H1 (cell line): ENCODE data around the gene NDUFB5. TPM values are rescaled to one million over a fixed set of nuclear protein-coding genes. Genes with fewer than 3 reads are reported as not detected.

ENCODE experiments used
- CTCF ChIA-PET: fragments of 300-600 bp; sonication (Branson Sonifier 250); formaldehyde crosslinking; loops from one replicate; lab custom pipeline; 2021; ENCODE audit not compliant: partially characterized antibody; lab: Charles Lee
- POLR2A ChIA-PET: fragments of 300-600 bp; sonication (Branson Sonifier 250); formaldehyde crosslinking; loops from one replicate; lab custom pipeline; 2021; ENCODE audit warnings: inconsistent platforms; ENCODE audit not compliant: partially characterized antibody; lab: Charles Lee
- DNase-seq, 2 experiments: peaks; one replicate each; pipeline versions ENCODE4 v3.0.0 to v3.0.0-alpha.2; 2010 to 2022; ENCODE audit warnings: low spot score in 2 of 2, low read depth in 1 of 2, mixed read lengths in 1 of 2
- FAIRE-seq: peaks from 2 replicates; lab custom pipeline; 2011; peaks lifted over from hg19 to GRCh38; lab: Jason Lieb, UNC
- H2AFZ ChIP-seq: 2 replicates; pipeline ENCODE4 v1.8.1; 2012; ENCODE audit warnings: low read length, inconsistent platforms
- H2AK5ac ChIP-seq: 2 replicates; pipeline ENCODE4 v1.6.1; 2013; ENCODE audit warnings: low read depth, low read length
- H2BK120ac ChIP-seq: replicated peaks from 2 replicates; pipeline ENCODE3; 2013; ENCODE audit warnings: low read depth, low read length, inconsistent platforms
- H2BK12ac ChIP-seq: 2 replicates; pipeline ENCODE4 v1.6.1; 2013; ENCODE audit warnings: low read depth, low read length
- H2BK15ac ChIP-seq: 2 replicates; pipeline ENCODE4 v1.6.1; 2013; ENCODE audit warnings: low read length
- H2BK20ac ChIP-seq: 2 replicates; pipeline ENCODE4 v1.6.1; 2013; ENCODE audit warnings: low read length
- H2BK5ac ChIP-seq: 2 replicates; pipeline ENCODE4 v1.6.1; 2013; ENCODE audit warnings: low read depth, low read length
- H3K14ac ChIP-seq: 2 replicates; pipeline ENCODE4 v1.6.1; 2013; ENCODE audit warnings: inconsistent platforms; ENCODE audit not compliant: insufficient read length
- H3K18ac ChIP-seq: 2 replicates; pipeline ENCODE4 v1.6.1; 2013; ENCODE audit warnings: low read length; ENCODE audit errors: extremely low read depth
- H3K23ac ChIP-seq: 2 replicates; pipeline ENCODE4 v1.6.1; 2013; ENCODE audit warnings: inconsistent platforms; ENCODE audit not compliant: insufficient read length
- H3K23me2 ChIP-seq: 2 replicates; pipeline ENCODE4 v1.6.1; 2013; ENCODE audit warnings: low read depth, low read length
- H3K27ac ChIP-seq: 2 replicates; pipeline ENCODE4 v1.6.1; 2011; ENCODE audit warnings: low read depth, low read length, inconsistent platforms
- H3K27me3 ChIP-seq, 4 experiments: replicated peaks in 1 of 4; 1 replicate in 1 of 4; 2 replicates in 3 of 4; pipeline versions ENCODE4 v1.6.1 to v1.8.1; 2011 to 2013; ENCODE audit warnings: low read length in 3 of 4, mild to moderate bottlenecking in 3 of 4, inconsistent platforms in 2 of 4, mixed read lengths in 2 of 4, moderate library complexity in 1 of 4; ENCODE audit not compliant: control insufficient read depth in 3 of 4, insufficient read depth in 3 of 4; ENCODE audit errors: extremely low read depth in 1 of 4
- H3K36me3 ChIP-seq, 4 experiments: 2 replicates each; pipeline versions ENCODE4 v1.6.1 to v1.8.1; 2011 to 2013; ENCODE audit warnings: mild to moderate bottlenecking in 4 of 4, low read length in 3 of 4, moderate library complexity in 2 of 4, control low read depth in 1 of 4, inconsistent platforms in 1 of 4; ENCODE audit not compliant: insufficient read depth in 4 of 4, control insufficient read depth in 2 of 4
- H3K4ac ChIP-seq: replicated peaks from 2 replicates; pipeline ENCODE3; 2013; ENCODE audit warnings: low read length, low read depth, mixed read lengths, inconsistent platforms; ENCODE audit not compliant: insufficient read length
- H3K4me1 ChIP-seq, 4 experiments: replicated peaks in 1 of 4; 1 replicate in 1 of 4; 2 replicates in 3 of 4; pipeline versions ENCODE4 v1.6.1 to v1.8.1; 2011 to 2013; ENCODE audit warnings: low read length in 3 of 4, inconsistent platforms in 2 of 4, mixed read lengths in 1 of 4; ENCODE audit not compliant: insufficient read depth in 4 of 4, control insufficient read depth in 3 of 4
- H3K4me2 ChIP-seq, 2 experiments: 2 replicates each; pipeline versions ENCODE4 v1.6.1 to v1.8.1; 2011 to 2013; ENCODE audit warnings: low read depth in 2 of 2, low read length in 2 of 2, control low read depth in 1 of 2, inconsistent platforms in 1 of 2, mild to moderate bottlenecking in 1 of 2; ENCODE audit not compliant: insufficient read depth in 1 of 2
- H3K4me3 ChIP-seq, 4 experiments: fragments of 200-600, 300-600 bp in 1 of 4; sonication (generic), shearing (Covaris generic), sonication (Bioruptor Twin) in 1 of 4; 2 replicates each; pipeline versions ENCODE4 v1.5.1 to v1.8.1; 2011 to 2016; ENCODE audit warnings: low read length in 4 of 4, low read depth in 3 of 4, control low read depth in 2 of 4, inconsistent platforms in 2 of 4, mild to moderate bottlenecking in 2 of 4, mixed read lengths in 1 of 4, moderate library complexity in 1 of 4; ENCODE audit not compliant: insufficient read depth in 2 of 4; ENCODE audit errors: extremely low read depth in 1 of 4
- H3K56ac ChIP-seq: replicated peaks from 2 replicates; pipeline ENCODE3; 2013; ENCODE audit warnings: low read depth, mild to moderate bottlenecking, mixed read lengths, low read length, inconsistent platforms; ENCODE audit not compliant: insufficient read length
- H3K79me1 ChIP-seq: 2 replicates; pipeline ENCODE4 v1.6.1; 2013; ENCODE audit warnings: low read depth, low read length, control low read depth
- H3K79me2 ChIP-seq, 2 experiments: 2 replicates each; pipeline versions ENCODE4 v1.6.1 to v1.8.1; 2012 to 2013; ENCODE audit warnings: low read length in 2 of 2, mild to moderate bottlenecking in 2 of 2, inconsistent platforms in 1 of 2; ENCODE audit not compliant: insufficient read depth in 2 of 2, control insufficient read depth in 1 of 2
- H3K9ac ChIP-seq, 4 experiments: replicated peaks in 1 of 4; 1 replicate in 1 of 4; 2 replicates in 3 of 4; pipeline versions ENCODE4 v1.6.1 to v1.8.1; 2011 to 2013; ENCODE audit warnings: low read depth in 3 of 4, low read length in 3 of 4, control low read depth in 2 of 4, mild to moderate bottlenecking in 2 of 4, moderate library complexity in 2 of 4, inconsistent platforms in 1 of 4; ENCODE audit errors: extremely low read depth in 1 of 4
- H3K9me3 ChIP-seq, 2 experiments: 2 replicates each; pipeline versions ENCODE4 v1.6.1 to v1.8.1; 2012 to 2013; ENCODE audit warnings: mild to moderate bottlenecking in 2 of 2, moderate library complexity in 2 of 2, control low read depth in 1 of 2, inconsistent platforms in 1 of 2, low read depth in 1 of 2, low read length in 1 of 2, mixed read lengths in 1 of 2; ENCODE audit not compliant: insufficient read depth in 2 of 2
- H4K20me1 ChIP-seq, 2 experiments: replicated peaks in 1 of 2; 2 replicates each; pipeline versions ENCODE3 to v1.8.1; 2011 to 2013; ENCODE audit warnings: inconsistent platforms in 2 of 2, low read length in 2 of 2, mild to moderate bottlenecking in 1 of 2; ENCODE audit not compliant: insufficient read depth in 2 of 2, control insufficient read depth in 1 of 2
- H4K5ac ChIP-seq: 2 replicates; pipeline ENCODE4 v1.6.1; 2013; ENCODE audit warnings: low read length, low read depth, mixed read lengths, inconsistent platforms; ENCODE audit not compliant: insufficient read length
- H4K8ac ChIP-seq: 2 replicates; pipeline ENCODE4 v1.8.0; 2013; ENCODE audit warnings: mild to moderate bottlenecking, moderate library complexity, low read length, inconsistent platforms; ENCODE audit not compliant: insufficient read depth; ENCODE audit errors: extremely low read depth
- H4K91ac ChIP-seq: replicated peaks from 2 replicates; pipeline ENCODE3; 2013; ENCODE audit warnings: low read length, mixed read lengths, inconsistent platforms; ENCODE audit not compliant: insufficient read length
- CTBP2 ChIP-seq: IDR thresholded peaks from 2 replicates; pipeline ENCODE4 v1.7.0; 2011; ENCODE audit warnings: borderline replicate concordance, mild to moderate bottlenecking, moderate library complexity, mixed read lengths, low read length; ENCODE audit not compliant: insufficient read depth, insufficient read length
- EGR1 ChIP-seq: IDR thresholded peaks from 2 replicates; pipeline ENCODE4 v1.6.1; 2011; ENCODE audit warnings: low read depth, low read length, borderline replicate concordance
- GABPA ChIP-seq: IDR thresholded peaks from 2 replicates; pipeline ENCODE4 v1.6.1; 2011; ENCODE audit warnings: mild to moderate bottlenecking, low read length, moderate library complexity, borderline replicate concordance; ENCODE audit not compliant: insufficient read depth
- JUN ChIP-seq: IDR thresholded peaks from 2 replicates; pipeline ENCODE4 v1.6.1; 2011; ENCODE audit warnings: low read depth, mild to moderate bottlenecking, improper control_type of control experiment, low read length
- KDM1A ChIP-seq: fragments of 200-600, 300-600 bp; sonication (generic); IDR thresholded peaks from 2 replicates; pipeline ENCODE4 v1.7.1; 2016; ENCODE audit warnings: mild to moderate bottlenecking, low read length, borderline replicate concordance
- KDM4A ChIP-seq: IDR thresholded peaks from one replicate; pipeline ENCODE4 v1.7.1; 2012; ENCODE audit warnings: low read depth, mild to moderate bottlenecking, moderate library complexity, low read length, inconsistent platforms; ENCODE audit not compliant: severe bottlenecking
- PHF8 ChIP-seq: fragments of 200-600 bp; sonication (generic); conservative IDR thresholded peaks from 2 replicates; pipeline ENCODE4 v1.7.1; 2012; ENCODE audit warnings: low read depth, mild to moderate bottlenecking, inconsistent platforms, low read length, moderate library complexity
- WGBS, 2 experiments: shearing (Covaris generic) in 1 of 2; methylation state at CpG; one replicate each; pipeline versions ENCODE4 v1.1.6 to v1.1.7; 2013 to 2015; ENCODE audit warnings: low lambda C conversion rate in 2 of 2, mixed read lengths in 2 of 2, inconsistent platforms in 1 of 2, low coverage in 1 of 2, missing lambda C conversion rate in 1 of 2; ENCODE audit not compliant: insufficient replicate concordance in 2 of 2, insufficient coverage in 1 of 2, insufficient read length in 1 of 2; ENCODE audit errors: extremely low coverage in 1 of 2, missing lambda C conversion rate in 1 of 2; 5-methylcytosine and 5-hydroxymethylcytosine counted together
- polyA plus RNA-seq, 7 experiments: library from polyadenylated mRNA; depleted of rRNA in 3 of 7; stranded (reverse) in 5 of 7; unstranded in 2 of 7; fragments of >200 nt in 5 of 7; fragments of 200-250 nt in 2 of 7; gene quantifications; 1 replicate in 5 of 7; 2 replicates in 1 of 7; 4 replicates in 1 of 7; pipeline versions ENCODE4 v1.2.1 to v1.2.3, GENCODE V29; 2011 to 2013; ENCODE audit warnings: missing spikeins in 2 of 7, mixed read lengths in 2 of 7
- total RNA-seq: library from RNA; stranded (reverse); fragmentation: NEBNext Ultra II Directional; extraction: Animal tissue kit (Norgen Biotek cat#: 25700); gene quantifications from 2 replicates; pipeline ENCODE4 v1.2.1, GENCODE V29; 2021

NDUFB5 gene
- total and polyA plus RNA-seq, 2 of the 8 experiments (the other 6 are each of a cell fraction or from before 2014, with no cell fraction given), result 46.1 to 85.8 TPM

GRCh38 chr3:179670311-179670710, 65.7 kb downstream of the NDUFB5 start:
- H2BK15ac ChIP-seq, result no peak overlapping the region
- ChIA-PET POLR2A (no interaction called here), CTCF (interaction anchor here (1.4 to 1.5 kb wide), 2 partner anchors 16 to 20 kb away, joined by 3 to 9 read pairs; no protein-coding TSS in a partner anchor)
- no peak overlapping the region for H2BK12ac ChIP-seq
- no peak overlapping the region for H2AK5ac ChIP-seq
- H3K79me1 ChIP-seq, result peaks cover 19% of the 10 kb centered on the region
- H3K14ac ChIP-seq, result no peak overlapping the region
- H3K56ac ChIP-seq, result no peak overlapping the region
- H3K27ac ChIP-seq, result no peak overlapping the region
- H3K23me2 ChIP-seq, result no peaks in the 10 kb centered on the region
- no peaks in the 10 kb centered on the region for H3K27me3 ChIP-seq
- H2BK120ac ChIP-seq, result no peak overlapping the region
- H2BK20ac ChIP-seq, result 0 out of 2 replicates have a peak overlapping the region, but pooled peaks have one; percentile 48
- no peak overlapping the region for H2BK5ac ChIP-seq
- TF ChIP-seq PHF8 (no peak), JUN (no peak), CTBP2 (no peak), GABPA (no peak), KDM4A (no peak), EGR1 (no peak), KDM1A (no peak)
- FAIRE-seq (no peak), DNase-seq (peak in 1 of 2 experiments; percentile 13)
- no peak overlapping the region for H3K4me2 ChIP-seq
- no peak overlapping the region for H2AFZ ChIP-seq
- no peak overlapping the region for H3K23ac ChIP-seq
- H3K4ac ChIP-seq, result no peak overlapping the region
- H3K36me3 ChIP-seq, result no peaks in the 10 kb centered on the region
- peaks cover 6 to 13% (median 10%) of the 10 kb centered on the region in 4 experiments for H3K4me1 ChIP-seq
- no peaks in the 10 kb centered on the region for H3K9me3 ChIP-seq
- H4K91ac ChIP-seq, result no peak overlapping the region
- 91% methylated on average over 8 of the region's 8 CpGs; no CpG with 5 or more reads in 1 of the 2 experiments for WGBS, 2 experiments
- no peak overlapping the region for H3K18ac ChIP-seq
- no peak overlapping the region for H3K4me3 ChIP-seq
- no peak overlapping the region for H4K8ac ChIP-seq
- peaks cover 8 to 85% of the 10 kb centered on the region in 2 experiments; a peak in 3 of 4 replicates for H3K79me2 ChIP-seq
- H4K5ac ChIP-seq, result no peak overlapping the region
- H4K20me1 ChIP-seq, result peaks cover 7 to 13% of the 10 kb centered on the region in 2 experiments
- H3K9ac ChIP-seq, result no peak overlapping the region
